Endothelial cell of umbilical vein (primary cell): Measurements from ENCODE around the gene ERICH3. TPM values are rescaled to one million over a fixed set of nuclear protein-coding genes. Genes with fewer than 3 reads are reported as not detected.

Experiments used
- BruUV-seq: library from RNA; stranded (reverse); fragments of 400-500 nt; replicated peaks from 2 replicates; lab custom pipeline; 2021; lab: Mats Ljungman, UMichigan
- CTCF ChIA-PET: fragments of 300-600, 350-600 bp; sonication (Branson Sonifier 250); formaldehyde crosslinking; loops from one replicate; lab custom pipeline; 2021; ENCODE audit warnings: antibody characterized with exemption, inconsistent platforms; lab: Charles Lee
- POLR2A ChIA-PET: fragments of 300-600, 350-600 bp; sonication (Branson Sonifier 250); formaldehyde crosslinking; loops from one replicate; lab custom pipeline; 2021; ENCODE audit warnings: antibody characterized with exemption, inconsistent platforms; lab: Charles Lee
- DNase-seq: peaks from one replicate; pipeline ENCODE4 v3.0.0-alpha.2; 2011; ENCODE audit warnings: low read depth, low spot score
- FAIRE-seq: peaks from 2 replicates; lab custom pipeline; 2011; peaks lifted over from hg19 to GRCh38; lab: Jason Lieb, UNC
- H2AFZ ChIP-seq: 2 replicates; pipeline ENCODE4 v1.6.0; 2012; ENCODE audit warnings: low read depth, low read length, control low read depth, inconsistent platforms
- H3K27ac ChIP-seq: 2 replicates; pipeline ENCODE4 v1.5.1; 2011; ENCODE audit warnings: low read depth, mild to moderate bottlenecking, control low read depth, low read length, moderate library complexity; ENCODE audit not compliant: insufficient read depth
- H3K27me3 ChIP-seq, 2 experiments: 2 replicates each; pipeline versions ENCODE4 v1.6.0 to v1.6.1; 2011; ENCODE audit warnings: low read length in 2 of 2, mixed read lengths in 1 of 2; ENCODE audit not compliant: control insufficient read depth in 2 of 2, insufficient read depth in 2 of 2
- H3K36me3 ChIP-seq, 2 experiments: 2 replicates in 1 of 2; 3 replicates in 1 of 2; pipeline ENCODE4 v1.5.1; 2011; ENCODE audit warnings: low read length in 2 of 2, mild to moderate bottlenecking in 1 of 2, moderate library complexity in 1 of 2; ENCODE audit not compliant: control insufficient read depth in 2 of 2, insufficient read depth in 2 of 2; ENCODE audit errors: extremely low read depth in 1 of 2
- H3K4me1 ChIP-seq: 3 replicates; pipeline ENCODE4 v1.5.1; 2011; ENCODE audit warnings: mild to moderate bottlenecking, low read length; ENCODE audit not compliant: control insufficient read depth, insufficient read depth; ENCODE audit errors: extremely low read depth
- H3K4me2 ChIP-seq: 2 replicates; pipeline ENCODE4 v1.6.1; 2011; ENCODE audit warnings: low read length, control low read depth, mixed read lengths; ENCODE audit not compliant: insufficient read depth
- H3K4me3 ChIP-seq, 3 experiments: fragments of 200-600 bp in 1 of 3; sonication (generic), shearing (Covaris generic) in 1 of 3; replicated peaks in 1 of 3; 2 replicates each; pipeline ENCODE4 v1.5.1; 2011 to 2016; ENCODE audit warnings: control low read depth in 3 of 3, low read length in 3 of 3, mild to moderate bottlenecking in 2 of 3, inconsistent platforms in 1 of 3, low read depth in 1 of 3, moderate library complexity in 1 of 3; ENCODE audit not compliant: insufficient read depth in 1 of 3
- H3K79me2 ChIP-seq: 2 replicates; pipeline ENCODE4 v1.6.0; 2012; ENCODE audit warnings: low read length, inconsistent platforms; ENCODE audit not compliant: control insufficient read depth, insufficient read depth
- H3K9ac ChIP-seq: replicated peaks from 2 replicates; pipeline ENCODE3; 2011; ENCODE audit warnings: low read length, control low read depth; ENCODE audit not compliant: insufficient read depth; ENCODE audit errors: extremely low read depth
- H3K9me1 ChIP-seq: replicated peaks from 3 replicates; pipeline ENCODE4 v1.6.0; 2011; ENCODE audit warnings: mild to moderate bottlenecking, low read length; ENCODE audit not compliant: control insufficient read depth, insufficient read depth; ENCODE audit errors: extremely low read depth
- H3K9me3 ChIP-seq: replicated peaks from 2 replicates; pipeline ENCODE4 v1.5.1; 2012; ENCODE audit warnings: low read length, inconsistent platforms; ENCODE audit not compliant: control insufficient read depth, insufficient read depth
- H4K20me1 ChIP-seq: replicated peaks from 2 replicates; pipeline ENCODE3; 2011; ENCODE audit warnings: mild to moderate bottlenecking, low read length; ENCODE audit not compliant: control insufficient read depth, insufficient read depth; ENCODE audit errors: extremely low read depth
- EZH2 ChIP-seq: IDR thresholded peaks from 2 replicates; pipeline ENCODE4 v1.6.1; 2012; ENCODE audit warnings: borderline replicate concordance, low read depth, mild to moderate bottlenecking, moderate library complexity, low read length, inconsistent platforms; ENCODE audit not compliant: severe bottlenecking
- FOS ChIP-seq: IDR thresholded peaks from 2 replicates; pipeline ENCODE4 v1.6.1; 2011; ENCODE audit warnings: mild to moderate bottlenecking, low read length, moderate library complexity, borderline replicate concordance; ENCODE audit not compliant: insufficient read depth
- GATA2 ChIP-seq: IDR thresholded peaks from 2 replicates; pipeline ENCODE4 v1.7.0; 2011; ENCODE audit warnings: low read depth, mild to moderate bottlenecking, moderate library complexity, mixed read lengths, low read length; ENCODE audit not compliant: insufficient read length, insufficient read depth
- JUN ChIP-seq: IDR thresholded peaks from 2 replicates; pipeline ENCODE4 v1.6.1; 2011; ENCODE audit warnings: borderline replicate concordance, low read depth; ENCODE audit not compliant: insufficient read length, insufficient read depth
- MAX ChIP-seq: IDR thresholded peaks from 2 replicates; pipeline ENCODE4 v1.6.1; 2011; ENCODE audit not compliant: insufficient read depth, insufficient read length
- MYC ChIP-seq: IDR thresholded peaks from one replicate; pipeline ENCODE4 v1.6.1; 2011; ENCODE audit warnings: mild to moderate bottlenecking, low read depth, low read length
- POLR2A ChIP-seq: IDR thresholded peaks from 2 replicates; pipeline ENCODE4 v1.6.1; 2012; ENCODE audit warnings: low read depth, mild to moderate bottlenecking, control low read depth, low read length
- POLR2AphosphoS5 ChIP-seq: IDR thresholded peaks from 2 replicates; pipeline ENCODE4 v1.6.1; 2012; ENCODE audit warnings: low read depth, mild to moderate bottlenecking, control low read depth, low read length, moderate library complexity; ENCODE audit not compliant: insufficient read depth
- dilution Hi-C: fragments of 300-500 bp; cut with MboI; formaldehyde crosslinking; loops from one replicate; pipeline ENCODE4 v1.15.0; 2019; ENCODE audit warnings: low sequenced_read_pairs; ENCODE audit not compliant: extremely low pct_ligation_motif_present
- intact Hi-C: fragments of 100-400 bp; cut with micrococcal nuclease; formaldehyde crosslinking; loops from one replicate; pipeline ENCODE4 v1.10.0; 2022
- polyA plus RNA-seq, 4 experiments: library from polyadenylated mRNA; depleted of rRNA in 3 of 4; stranded (reverse) in 3 of 4; unstranded in 1 of 4; fragments of >200 nt; gene quantifications; 2 replicates each; pipeline versions ENCODE4 v1.2.1 to v1.2.3, GENCODE V29; 2011 to 2012; ENCODE audit warnings: missing spikeins in 1 of 4
- total RNA-seq: library from RNA; stranded (reverse); gene quantifications from 2 replicates; pipeline ENCODE4 v1.2.3, GENCODE V29; 2021
- TF ChIP-seq, protein P1 (sequence below), 2 donors: IDR thresholded peaks; 1 replicate in 1 of 2; 2 replicates in 1 of 2; pipeline ENCODE4 v1.5.1; 2011; ENCODE audit warnings: low read length in 2 of 2, mild to moderate bottlenecking in 2 of 2, moderate library complexity in 2 of 2, control low read depth in 1 of 2, inconsistent platforms in 1 of 2, low read depth in 1 of 2; ENCODE audit not compliant: insufficient read depth in 1 of 2; ENCODE audit errors: extremely low read depth in 1 of 2

Gene ERICH3
- total and polyA plus RNA-seq, 2 donors (not counting 3 experiments of a cell fraction or from before 2014, with no cell fraction given): not detected

DNA sequence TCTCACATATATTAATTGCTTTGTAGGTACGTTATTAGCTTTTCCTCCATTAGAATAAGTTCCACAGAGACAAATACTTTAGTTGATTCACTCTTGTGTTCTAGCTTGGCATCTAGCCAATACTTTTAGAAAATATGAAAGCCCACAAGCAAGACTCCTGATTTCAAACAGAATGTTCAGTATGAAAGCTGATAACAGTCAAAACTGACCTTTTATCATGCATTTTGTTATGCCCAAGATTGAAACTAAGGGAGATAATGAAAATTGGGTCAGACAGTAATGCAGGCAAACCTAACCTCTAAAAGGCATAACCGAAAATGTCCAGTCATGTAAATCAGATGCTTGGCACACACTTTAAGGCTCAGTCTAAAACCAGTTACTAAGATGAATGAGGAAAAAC is 61.7 kb downstream of the ERICH3 start:
- dilution Hi-C loops (no loop called here), intact Hi-C loops (no loop called here)
- DNase-seq (no peak), FAIRE-seq (no peak)
- H3K9me1 ChIP-seq: no peaks in the 10 kb centered on the region
- H3K79me2 ChIP-seq: no peaks in the 10 kb centered on the region
- H3K27me3 ChIP-seq: no peaks in the 10 kb centered on the region
- no peaks in the 10 kb centered on the region for H3K9me3 ChIP-seq
- no peak overlapping the region for H3K4me3 ChIP-seq
- CTCF ChIA-PET: no interaction called here
- TF ChIP-seq, protein P1, sequence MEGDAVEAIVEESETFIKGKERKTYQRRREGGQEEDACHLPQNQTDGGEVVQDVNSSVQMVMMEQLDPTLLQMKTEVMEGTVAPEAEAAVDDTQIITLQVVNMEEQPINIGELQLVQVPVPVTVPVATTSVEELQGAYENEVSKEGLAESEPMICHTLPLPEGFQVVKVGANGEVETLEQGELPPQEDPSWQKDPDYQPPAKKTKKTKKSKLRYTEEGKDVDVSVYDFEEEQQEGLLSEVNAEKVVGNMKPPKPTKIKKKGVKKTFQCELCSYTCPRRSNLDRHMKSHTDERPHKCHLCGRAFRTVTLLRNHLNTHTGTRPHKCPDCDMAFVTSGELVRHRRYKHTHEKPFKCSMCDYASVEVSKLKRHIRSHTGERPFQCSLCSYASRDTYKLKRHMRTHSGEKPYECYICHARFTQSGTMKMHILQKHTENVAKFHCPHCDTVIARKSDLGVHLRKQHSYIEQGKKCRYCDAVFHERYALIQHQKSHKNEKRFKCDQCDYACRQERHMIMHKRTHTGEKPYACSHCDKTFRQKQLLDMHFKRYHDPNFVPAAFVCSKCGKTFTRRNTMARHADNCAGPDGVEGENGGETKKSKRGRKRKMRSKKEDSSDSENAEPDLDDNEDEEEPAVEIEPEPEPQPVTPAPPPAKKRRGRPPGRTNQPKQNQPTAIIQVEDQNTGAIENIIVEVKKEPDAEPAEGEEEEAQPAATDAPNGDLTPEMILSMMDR (IDR thresholded peaks at IDR 0.05; ENCODE audit: extremely low read depth in 1 of 2, insufficient read depth in 1 of 2, low read depth in 1 of 2, low read length in 2 of 2): no peak
- TF ChIP-seq GATA2 (no peak), POLR2A (no peak), POLR2AphosphoS5 (no peak), JUN (no peak), MAX (no peak), MYC (no peak), FOS (no peak), EZH2 (no peak)
- no peaks in the 10 kb centered on the region for H4K20me1 ChIP-seq
- POLR2A ChIA-PET: no interaction called here
- H2AFZ ChIP-seq: no peak overlapping the region
- no peak overlapping the region for H3K9ac ChIP-seq
- H3K27ac ChIP-seq: no peak overlapping the region
- H3K4me2 ChIP-seq: no peak overlapping the region
- H3K4me1 ChIP-seq: no peaks in the 10 kb centered on the region
- H3K36me3 ChIP-seq: no peaks in the 10 kb centered on the region
- BruUV-seq: no TSS peak
